ENCODE measurements around the gene VEGFB.

DNA sequence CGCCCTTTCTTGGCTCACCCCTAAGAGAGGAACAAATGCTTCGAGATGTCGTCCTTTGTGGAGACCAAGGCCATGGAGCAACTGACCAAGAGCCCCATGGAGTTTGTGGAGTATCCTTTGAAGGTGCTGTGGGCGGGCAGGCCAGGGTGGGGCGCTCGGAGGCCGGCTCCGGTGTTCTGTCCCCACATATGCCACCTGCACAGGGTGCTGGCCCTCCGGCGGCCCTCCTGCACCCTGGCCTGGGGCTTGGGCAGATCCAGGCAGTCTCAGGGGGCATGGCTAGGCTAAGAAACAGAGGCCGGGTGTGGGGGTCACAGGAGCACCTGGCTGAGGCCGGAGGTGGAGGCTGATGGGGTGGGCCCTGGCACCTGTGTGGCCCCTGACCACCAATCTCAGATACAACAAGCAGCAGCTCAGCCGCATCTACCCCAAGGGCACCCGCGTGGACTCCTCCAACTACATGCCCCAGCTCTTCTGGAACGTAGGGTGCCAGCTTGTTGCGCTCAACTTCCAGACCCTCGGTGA, 27.2 kb downstream of the VEGFB start:
- TF ChIP-seq, protein P1, sequence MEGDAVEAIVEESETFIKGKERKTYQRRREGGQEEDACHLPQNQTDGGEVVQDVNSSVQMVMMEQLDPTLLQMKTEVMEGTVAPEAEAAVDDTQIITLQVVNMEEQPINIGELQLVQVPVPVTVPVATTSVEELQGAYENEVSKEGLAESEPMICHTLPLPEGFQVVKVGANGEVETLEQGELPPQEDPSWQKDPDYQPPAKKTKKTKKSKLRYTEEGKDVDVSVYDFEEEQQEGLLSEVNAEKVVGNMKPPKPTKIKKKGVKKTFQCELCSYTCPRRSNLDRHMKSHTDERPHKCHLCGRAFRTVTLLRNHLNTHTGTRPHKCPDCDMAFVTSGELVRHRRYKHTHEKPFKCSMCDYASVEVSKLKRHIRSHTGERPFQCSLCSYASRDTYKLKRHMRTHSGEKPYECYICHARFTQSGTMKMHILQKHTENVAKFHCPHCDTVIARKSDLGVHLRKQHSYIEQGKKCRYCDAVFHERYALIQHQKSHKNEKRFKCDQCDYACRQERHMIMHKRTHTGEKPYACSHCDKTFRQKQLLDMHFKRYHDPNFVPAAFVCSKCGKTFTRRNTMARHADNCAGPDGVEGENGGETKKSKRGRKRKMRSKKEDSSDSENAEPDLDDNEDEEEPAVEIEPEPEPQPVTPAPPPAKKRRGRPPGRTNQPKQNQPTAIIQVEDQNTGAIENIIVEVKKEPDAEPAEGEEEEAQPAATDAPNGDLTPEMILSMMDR (conservative IDR thresholded peaks at IDR 0.05; ENCODE audit: low read length), result no peak
- TF ChIP-seq EZH2phosphoT487 (IDR thresholded peaks at IDR 0.05; ENCODE audit: borderline replicate concordance), result no peak
